GM12878 (cell line): ENCODE measurements around the gene BAX. TPM values are rescaled to one million over a fixed set of nuclear protein-coding genes. Genes with fewer than 3 reads are reported as not detected.

Experiments
- ATAC-seq: fragments of 200-7000 bp; cut with Tn5 transposase; 3 replicates; pipeline ENCODE4 v1.9.1; 2020; ENCODE audit warnings: mild to moderate bottlenecking, moderate library complexity
- BruUV-seq: library from RNA; stranded (reverse); fragments of 400-500 nt; replicated peaks from 2 replicates; lab custom pipeline; 2021; lab: Mats Ljungman, UMichigan
- CTCF ChIA-PET: fragments of 300-600 bp; sonication (Branson Sonifier 250); formaldehyde crosslinking; extraction: SDS; loops from one replicate; lab custom pipeline; 2021; ENCODE audit warnings: inconsistent platforms; lab: Yijun Ruan, JAX
- POLR2A ChIA-PET: fragments of 350-600 bp; formaldehyde crosslinking; extraction: SDS; loops from one replicate; lab custom pipeline; 2021; ENCODE audit warnings: inconsistent platforms; lab: Charles Lee
- RAD21 ChIA-PET: fragments of 300-600 bp; sonication (Branson Sonifier 250); formaldehyde crosslinking; loops from one replicate; lab custom pipeline; 2023; ENCODE audit warnings: antibody characterized with exemption; ENCODE audit not compliant: unreplicated experiment; lab: Charles Lee
- SMC1A ChIA-PET: fragments of 300-600 bp; sonication (Branson Sonifier 250); formaldehyde crosslinking; loops from one replicate; lab custom pipeline; 2023; ENCODE audit not compliant: unreplicated experiment, uncharacterized antibody; lab: Charles Lee
- DNase-seq: peaks from one replicate; pipeline ENCODE4 v3.0.0-alpha.2; 2011; ENCODE audit warnings: low read depth, low spot score
- FAIRE-seq: peaks from 3 replicates; lab custom pipeline; 2011; peaks lifted over from hg19 to GRCh38; lab: Jason Lieb, UNC
- H2AFZ ChIP-seq: 2 replicates; pipeline ENCODE4 v1.6.0; 2011; ENCODE audit warnings: low read depth, low read length, control low read depth; ENCODE audit not compliant: control insufficient read depth
- H3K27ac ChIP-seq: 2 replicates; pipeline ENCODE4 v1.5.1; 2011; ENCODE audit warnings: control low read depth; ENCODE audit not compliant: control insufficient read depth, insufficient read depth
- H3K27me3 ChIP-seq, 2 experiments: replicated peaks in 1 of 2; 2 replicates each; pipeline versions ENCODE4 v1.6.0 to v1.6.1; 2011; ENCODE audit warnings: low read length in 1 of 2; ENCODE audit not compliant: control insufficient read depth in 2 of 2, insufficient read depth in 2 of 2
- H3K36me3 ChIP-seq, 2 experiments: 2 replicates each; pipeline ENCODE4 v1.5.1; 2011; ENCODE audit warnings: low read length in 1 of 2; ENCODE audit not compliant: control insufficient read depth in 2 of 2, insufficient read depth in 2 of 2
- H3K4me1 ChIP-seq: 2 replicates; pipeline ENCODE4 v1.6.1; 2011; ENCODE audit warnings: mild to moderate bottlenecking, low read length, moderate library complexity, mixed read lengths; ENCODE audit not compliant: control insufficient read depth, insufficient read depth
- H3K4me2 ChIP-seq: 2 replicates; pipeline ENCODE4 v1.6.0; 2011; ENCODE audit warnings: control low read depth; ENCODE audit not compliant: control insufficient read depth, insufficient read depth
- H3K4me3 ChIP-seq: fragments of 200-600 bp; sonication (generic); 2 replicates; pipeline ENCODE4 v1.5.1; 2016
- H3K79me2 ChIP-seq: 2 replicates; pipeline ENCODE4 v1.6.0; 2011; ENCODE audit warnings: low read length; ENCODE audit not compliant: control insufficient read depth, insufficient read depth
- H3K9ac ChIP-seq: 2 replicates; pipeline ENCODE4 v1.8.0; 2011; ENCODE audit warnings: low read length, control low read depth, mixed read lengths; ENCODE audit not compliant: control insufficient read depth, insufficient read depth
- H3K9me3 ChIP-seq: replicated peaks from 3 replicates; pipeline ENCODE4 v1.5.1; 2011; ENCODE audit warnings: mild to moderate bottlenecking, low read length; ENCODE audit not compliant: control insufficient read depth, insufficient read depth
- H4K20me1 ChIP-seq: 2 replicates; pipeline ENCODE4 v1.6.0; 2011; ENCODE audit not compliant: control insufficient read depth, insufficient read depth
- JUND ChIP-seq: IDR thresholded peaks from 2 replicates; pipeline ENCODE4 v1.6.1; 2012; ENCODE audit warnings: low read depth, mild to moderate bottlenecking, low read length, improper control_type of control experiment, moderate library complexity
- NFYA ChIP-seq: IDR thresholded peaks from 2 replicates; pipeline ENCODE4 v1.6.1; 2011; ENCODE audit warnings: low read depth, mild to moderate bottlenecking, low read length, improper control_type of control experiment, borderline replicate concordance
- SPI1 ChIP-seq: IDR thresholded peaks from 2 replicates; pipeline ENCODE4 v1.6.1; 2011; ENCODE audit warnings: low read depth, mild to moderate bottlenecking, low read length, moderate library complexity, borderline replicate concordance; ENCODE audit not compliant: insufficient read depth
- YY1 ChIP-seq: IDR thresholded peaks from 2 replicates; pipeline ENCODE4 v1.6.1; 2011; ENCODE audit warnings: low read depth, mild to moderate bottlenecking, low read length
- WGBS: methylation state at CpG from one replicate; pipeline ENCODE4 v1.1.6; 2016; ENCODE audit warnings: low lambda C conversion rate; ENCODE audit not compliant: insufficient replicate concordance, insufficient coverage; ENCODE audit errors: missing lambda C conversion rate; 5-methylcytosine and 5-hydroxymethylcytosine counted together
- in situ Hi-C: fragments of 300-500 bp; cut with MboI; formaldehyde crosslinking; loops from 9 replicates; pipeline ENCODE4 v1.14.3; 2018; ENCODE audit warnings: mixed read lengths
- intact Hi-C: fragments of 100-400 bp; cut with micrococcal nuclease; formaldehyde crosslinking; loops from one replicate; pipeline ENCODE4 v1.14.2; 2022; ENCODE audit not compliant: unreplicated experiment
- polyA plus RNA-seq, 11 experiments: library from polyadenylated mRNA; depleted of rRNA in 4 of 11; unstranded in 6 of 11; stranded (reverse) in 5 of 11; fragments of >200 nt; fragmentation: Nextera tagmentation in 4 of 11; fragmentation: Illumina TruSeq in 1 of 11; extraction: Ambion mirVana in 4 of 11; extraction: Trizol in 1 of 11; gene quantifications; 1 replicate in 1 of 11; 2 replicates in 10 of 11; pipeline versions ENCODE4 v1.2.1 to v1.2.3, GENCODE V29; 2011 to 2016; ENCODE audit warnings: inconsistent platforms in 2 of 11, missing spikeins in 2 of 11, low read depth in 1 of 11
- total RNA-seq, 4 experiments: library from RNA; depleted of rRNA in 3 of 4; stranded (reverse); fragments of >200 nt in 3 of 4; fragmentation: Illumina TruSeq in 1 of 4; extraction: Trizol in 1 of 4; gene quantifications; 2 replicates each; pipeline versions ENCODE4 v1.2.1 to v1.2.3, GENCODE V29; 2013 to 2021

Gene BAX
- total and polyA plus RNA-seq, 10 of the 15 experiments (the other 5 are each of a cell fraction or from before 2014, with no cell fraction given): 7.2 to 221 (median 137) TPM

DNA sequence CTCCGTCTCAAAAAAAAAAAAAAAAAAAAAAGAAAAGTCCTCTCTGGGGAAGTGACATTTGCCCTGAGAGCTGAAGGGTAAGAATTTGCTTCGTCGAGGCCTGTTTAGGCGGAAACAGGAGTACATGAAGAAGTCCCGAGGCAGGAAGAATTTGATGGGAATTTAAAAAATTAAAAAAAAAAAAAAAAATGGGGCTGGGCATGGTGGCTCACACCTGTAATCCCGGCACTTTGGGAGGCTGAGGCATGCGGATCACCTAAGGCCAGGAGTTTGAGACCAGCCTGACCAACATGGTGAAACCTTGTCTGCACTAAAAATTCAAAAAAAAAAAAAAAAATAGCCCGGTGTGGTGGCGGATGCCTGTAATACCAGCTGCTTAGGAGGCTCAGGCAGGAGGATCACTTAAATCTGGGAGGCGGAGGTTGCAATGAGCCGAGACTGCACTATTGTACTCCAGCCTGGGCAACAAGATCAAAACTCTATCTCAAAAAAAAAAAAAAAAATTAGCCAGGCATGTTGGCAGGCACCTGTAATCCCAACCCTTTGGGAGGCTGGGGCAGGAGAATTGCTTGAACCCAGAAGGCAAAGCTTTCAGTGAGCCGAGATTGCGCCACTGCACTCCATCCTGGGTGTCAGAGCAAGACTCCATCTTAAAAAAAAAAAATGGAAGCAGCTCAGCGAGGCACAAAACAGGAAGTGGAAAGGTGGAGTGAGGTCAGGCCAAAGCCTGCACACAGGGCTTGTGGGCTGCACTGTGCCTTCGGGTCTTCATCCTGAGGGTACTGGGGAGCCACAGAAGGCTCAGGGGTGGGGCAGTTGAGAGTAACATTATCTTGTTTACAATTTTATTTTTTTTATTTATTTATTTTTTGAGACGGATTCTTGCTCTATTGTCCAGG is 4.9 kb downstream of the BAX start:
- POLR2A ChIA-PET: interaction anchor here (0.6 to 0.9 kb wide), 5 partner anchors 17 to 290 kb away, joined by 3 to 5 read pairs (median 4); no protein-coding TSS in a partner anchor
- Histone ChIP-seq H2AFZ (no peak overlapping the region), H3K9me3 (no peaks in the 10 kb centered on the region), H3K4me2 (no peak overlapping the region), H3K9ac (no peak overlapping the region), H3K36me3 (no peaks in the 10 kb centered on the region; a peak in 1 of 4 replicates), H3K27me3 (no peaks in the 10 kb centered on the region), H3K4me3 (no peak overlapping the region), H3K27ac (no peak overlapping the region), H3K79me2 (peaks cover 32% of the 10 kb centered on the region), H3K4me1 (peaks cover 28% of the 10 kb centered on the region), H4K20me1 (no peaks in the 10 kb centered on the region)
- WGBS: 90% methylated on average over 14 of the region's 16 CpGs
- BruUV-seq: no TSS peak
- in situ Hi-C loops (no loop called here), intact Hi-C loops (loop anchor here (10.0 kb wide), 1 partner anchor 325 kb away; the partner anchor contains the start of gene DBP)
- FAIRE-seq: no peak
- SMC1A ChIA-PET: interaction anchor here (2.1 kb wide), 1 partner anchor 59 kb away, joined by 5 read pairs; the partner anchor contains the start of gene NUCB1
- CTCF ChIA-PET: interaction anchor here (1.1 to 1.2 kb wide), 2 partner anchors 11 to 85 kb away, joined by 3 read pairs; no protein-coding TSS in a partner anchor
- DNase-seq: no peak
- ATAC-seq: no peak
- TF ChIP-seq SPI1: peak; percentile 29; the same call in 1 of the 2 replicates
- 0 out of 2 replicates have a peak, but pooled peaks have one; percentile 47 for TF ChIP-seq YY1
- TF ChIP-seq JUND: no peak
- no peak for TF ChIP-seq NFYA
- RAD21 ChIA-PET: interaction anchor here (0.6 kb wide), 1 partner anchor 92 kb away, joined by 4 read pairs; no protein-coding TSS in a partner anchor
